PC-9 (cell line): ENCODE data around the gene ATP11B. TPM values are rescaled to one million over a fixed set of nuclear protein-coding genes. Genes with fewer than 3 reads are reported as not detected.

ENCODE experiments used
- BruUV-seq: library from RNA; stranded (reverse); fragments of 400-500 nt; replicated peaks from 2 replicates; lab custom pipeline; 2021; lab: Mats Ljungman, UMichigan
- CTCF ChIA-PET: fragments of 300-600 bp; sonication (Branson Sonifier 250); formaldehyde crosslinking; loops from one replicate; lab custom pipeline; 2022; ENCODE audit warnings: antibody characterized with exemption; lab: Charles Lee
- POLR2A ChIA-PET: fragments of 300-600 bp; sonication (Branson Sonifier 250); formaldehyde crosslinking; loops from one replicate; lab custom pipeline; 2022; ENCODE audit warnings: antibody characterized with exemption; ENCODE audit not compliant: unreplicated experiment; lab: Charles Lee
- DNase-seq, 2 experiments: peaks; one replicate each; pipeline versions ENCODE4 v3.0.0 to v3.0.0-alpha.2; 2015 to 2022; ENCODE audit warnings: mixed read lengths in 1 of 2
- H2AFZ ChIP-seq: fragments of 200-600 bp; sonication (generic); 2 replicates; pipeline ENCODE4 v1.8.1; 2017; ENCODE audit warnings: antibody characterized with exemption
- H3F3A ChIP-seq: fragments of 200-600 bp; sonication (generic); 2 replicates; pipeline ENCODE4 v1.8.1; 2017; ENCODE audit warnings: antibody characterized with exemption, mild to moderate bottlenecking, low read depth; ENCODE audit not compliant: insufficient read depth
- H3K27ac ChIP-seq: fragments of 200-600 bp; sonication (generic); 2 replicates; pipeline ENCODE4 v1.6.1; 2016; ENCODE audit warnings: mixed run types
- H3K27me3 ChIP-seq: fragments of 200-600 bp; sonication (generic); 2 replicates; pipeline ENCODE4 v1.6.1; 2016; ENCODE audit warnings: low read depth, mixed run types; ENCODE audit not compliant: insufficient read depth
- H3K36me3 ChIP-seq: fragments of 200-600 bp; sonication (generic); 2 replicates; pipeline ENCODE4 v1.6.1; 2016; ENCODE audit warnings: low read depth, mixed run types
- H3K4me1 ChIP-seq: fragments of 200-600 bp; sonication (generic); replicated peaks from 2 replicates; pipeline ENCODE4 v1.6.1; 2016; ENCODE audit warnings: mixed run types; ENCODE audit not compliant: insufficient read depth
- H3K4me2 ChIP-seq: fragments of 200-600 bp; sonication (generic); 2 replicates; pipeline ENCODE4 v1.6.1; 2017; ENCODE audit warnings: mixed run types
- H3K4me3 ChIP-seq: fragments of 200-600 bp; sonication (generic); 2 replicates; pipeline ENCODE4 v1.6.1; 2016; ENCODE audit warnings: mixed run types
- H3K79me2 ChIP-seq: fragments of 200-600 bp; sonication (generic); 2 replicates; pipeline ENCODE4 v1.6.1; 2017; ENCODE audit warnings: low read depth, mixed run types
- H3K9me2 ChIP-seq: fragments of 200-600 bp; sonication (generic); 2 replicates; pipeline ENCODE4 v1.8.1; 2017; ENCODE audit warnings: mild to moderate bottlenecking; ENCODE audit not compliant: insufficient read depth
- H3K9me3 ChIP-seq: fragments of 200-600 bp; sonication (generic); 2 replicates; pipeline ENCODE4 v1.8.1; 2016; ENCODE audit warnings: low read depth; ENCODE audit not compliant: insufficient read depth
- H4K20me1 ChIP-seq: fragments of 200-600 bp; sonication (generic); 2 replicates; pipeline ENCODE4 v1.8.1; 2017; ENCODE audit not compliant: insufficient read depth
- EZH2 ChIP-seq: fragments of 200-600 bp; sonication (generic); IDR thresholded peaks from 2 replicates; pipeline ENCODE4 v1.8.0; 2017; ENCODE audit warnings: antibody characterized with exemption, low read depth
- intact Hi-C: fragments of 100-400 bp; cut with micrococcal nuclease; formaldehyde crosslinking; loops from one replicate; pipeline ENCODE4 v1.10.0; 2022; ENCODE audit not compliant: unreplicated experiment
- total RNA-seq: library from RNA; stranded (reverse); gene quantifications from 2 replicates; pipeline ENCODE4 v1.2.3, GENCODE V29; 2021
- TF ChIP-seq, protein P1 (sequence below): fragments of 200-600 bp; sonication (generic); conservative IDR thresholded peaks from 2 replicates; pipeline ENCODE4 v1.6.1; 2017; ENCODE audit warnings: mixed run types, antibody characterized with exemption, mild to moderate bottlenecking, moderate library complexity

The ATP11B gene
- total RNA-seq, 1 experiment from 2014 or later = 66.5 TPM

- no peak overlapping the region for H3K27ac ChIP-seq
- H3K4me3 ChIP-seq = no peak overlapping the region
- H3K36me3 ChIP-seq = peaks cover 6% of the 10 kb centered on the region; the same call in 1 of the 2 replicates
- H3K4me1 ChIP-seq = no peaks in the 10 kb centered on the region
- peak in 1 of 2 experiments; percentile 1 for DNase-seq
- no peaks in the 10 kb centered on the region for H3F3A ChIP-seq
- H4K20me1 ChIP-seq = no peaks in the 10 kb centered on the region
- TF ChIP-seq EZH2 = no peak
- H3K9me2 ChIP-seq = no peaks in the 10 kb centered on the region
- BruUV-seq = no TSS peak
- H3K79me2 ChIP-seq = no peaks in the 10 kb centered on the region
- no peak overlapping the region for H2AFZ ChIP-seq
- H3K27me3 ChIP-seq = no peaks in the 10 kb centered on the region
- H3K4me2 ChIP-seq = no peak overlapping the region
- intact Hi-C loops = no loop called here
- no peaks in the 10 kb centered on the region for H3K9me3 ChIP-seq
- ChIA-PET POLR2A (interaction anchor here (0.6 kb wide), 1 partner anchor 771 kb away, joined by 5 read pairs; no protein-coding TSS in a partner anchor), CTCF (no interaction called here)
These were observed 143.1 kb downstream of the ATP11B start for GRCh38 chr3:182936239-182936917.

GRCh38 chr3:182936918-182937285, 143.6 kb downstream of the ATP11B start:
- H3K9me3 ChIP-seq = no peaks in the 10 kb centered on the region
- H3F3A ChIP-seq = no peaks in the 10 kb centered on the region
- no peaks in the 10 kb centered on the region for H3K79me2 ChIP-seq
- H3K4me1 ChIP-seq = no peaks in the 10 kb centered on the region
- no TSS peak for BruUV-seq
- no peak overlapping the region for H3K4me2 ChIP-seq
- no peak for DNase-seq
- H3K27ac ChIP-seq = no peak overlapping the region
- no peak overlapping the region for H2AFZ ChIP-seq
- no peak overlapping the region for H3K4me3 ChIP-seq
- POLR2A ChIA-PET = no interaction called here
- no peaks in the 10 kb centered on the region for H4K20me1 ChIP-seq
- H3K27me3 ChIP-seq = no peaks in the 10 kb centered on the region
- peaks cover 10% of the 10 kb centered on the region; the same call in 1 of the 2 replicates for H3K36me3 ChIP-seq
- no peaks in the 10 kb centered on the region for H3K9me2 ChIP-seq
- intact Hi-C loops = no loop called here
- no peak for TF ChIP-seq EZH2
- TF ChIP-seq, protein P1, sequence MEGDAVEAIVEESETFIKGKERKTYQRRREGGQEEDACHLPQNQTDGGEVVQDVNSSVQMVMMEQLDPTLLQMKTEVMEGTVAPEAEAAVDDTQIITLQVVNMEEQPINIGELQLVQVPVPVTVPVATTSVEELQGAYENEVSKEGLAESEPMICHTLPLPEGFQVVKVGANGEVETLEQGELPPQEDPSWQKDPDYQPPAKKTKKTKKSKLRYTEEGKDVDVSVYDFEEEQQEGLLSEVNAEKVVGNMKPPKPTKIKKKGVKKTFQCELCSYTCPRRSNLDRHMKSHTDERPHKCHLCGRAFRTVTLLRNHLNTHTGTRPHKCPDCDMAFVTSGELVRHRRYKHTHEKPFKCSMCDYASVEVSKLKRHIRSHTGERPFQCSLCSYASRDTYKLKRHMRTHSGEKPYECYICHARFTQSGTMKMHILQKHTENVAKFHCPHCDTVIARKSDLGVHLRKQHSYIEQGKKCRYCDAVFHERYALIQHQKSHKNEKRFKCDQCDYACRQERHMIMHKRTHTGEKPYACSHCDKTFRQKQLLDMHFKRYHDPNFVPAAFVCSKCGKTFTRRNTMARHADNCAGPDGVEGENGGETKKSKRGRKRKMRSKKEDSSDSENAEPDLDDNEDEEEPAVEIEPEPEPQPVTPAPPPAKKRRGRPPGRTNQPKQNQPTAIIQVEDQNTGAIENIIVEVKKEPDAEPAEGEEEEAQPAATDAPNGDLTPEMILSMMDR = no peak
- CTCF ChIA-PET = no interaction called here

GRCh38 chr3:182937293-182938051, 144.2 kb downstream of the ATP11B start:
- Histone ChIP-seq H3K4me1 (no peaks in the 10 kb centered on the region), H3K9me2 (no peaks in the 10 kb centered on the region), H3F3A (no peaks in the 10 kb centered on the region), H3K36me3 (peaks cover 13% of the 10 kb centered on the region; the same call in 1 of the 2 replicates), H3K9me3 (no peaks in the 10 kb centered on the region), H3K4me3 (no peak overlapping the region), H3K27ac (no peak overlapping the region), H3K27me3 (no peaks in the 10 kb centered on the region), H2AFZ (no peak overlapping the region), H3K4me2 (no peak overlapping the region), H4K20me1 (no peaks in the 10 kb centered on the region), H3K79me2 (no peaks in the 10 kb centered on the region)
- BruUV-seq = no TSS peak
- no peak for TF ChIP-seq EZH2
- CTCF ChIA-PET = no interaction called here
- POLR2A ChIA-PET = no interaction called here
- DNase-seq = no peak
- intact Hi-C loops = no loop called here

DNA sequence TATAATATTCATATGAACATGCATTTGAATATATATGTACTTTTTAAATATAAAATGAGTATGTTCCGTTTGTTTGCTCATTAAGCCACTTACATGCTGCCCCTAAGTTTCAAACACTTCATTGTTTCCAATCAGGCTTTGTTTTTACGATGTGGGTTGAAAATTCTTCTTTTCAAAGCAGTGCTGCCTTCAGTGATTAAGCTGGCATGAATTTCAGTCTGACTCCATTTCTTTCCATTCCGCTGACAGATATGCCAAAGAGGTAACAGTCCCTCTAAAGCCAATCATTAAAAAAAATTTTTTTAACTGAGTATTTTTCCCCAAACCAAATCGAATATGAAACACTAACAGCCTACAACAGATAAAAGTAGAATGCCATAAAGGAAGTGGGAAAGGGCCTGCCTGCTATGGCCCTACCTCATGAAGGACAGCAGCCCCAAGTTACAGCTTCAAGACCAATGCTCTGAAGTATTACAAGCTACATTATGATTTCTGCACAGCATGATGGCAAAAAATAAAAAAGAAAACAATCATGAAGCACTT, 147.0 kb downstream of the ATP11B start:
- Histone ChIP-seq H3K79me2 (no peaks in the 10 kb centered on the region), H3K36me3 (peaks cover 15% of the 10 kb centered on the region; the same call in 1 of the 2 replicates), H2AFZ (no peak overlapping the region), H4K20me1 (no peaks in the 10 kb centered on the region), H3K4me2 (no peak overlapping the region), H3K4me3 (no peak overlapping the region), H3K9me2 (no peaks in the 10 kb centered on the region), H3K27ac (no peak overlapping the region), H3K4me1 (no peaks in the 10 kb centered on the region), H3K27me3 (no peaks in the 10 kb centered on the region), H3F3A (no peaks in the 10 kb centered on the region), H3K9me3 (no peaks in the 10 kb centered on the region)
- POLR2A ChIA-PET = no interaction called here
- intact Hi-C loops = no loop called here
- no peak for DNase-seq
- no TSS peak for BruUV-seq
- CTCF ChIA-PET = no interaction called here
- TF ChIP-seq, protein P1 = no peak
- no peak for TF ChIP-seq EZH2
